WI38 (cell line): ENCODE data around the gene PDK4.

Source experiments
- H3K4me3 ChIP-seq: 2 replicates; pipeline ENCODE4 v1.5.1; 2011; ENCODE audit warnings: low read depth, mild to moderate bottlenecking, control low read depth, low read length
- TF ChIP-seq, protein P1 (sequence below): IDR thresholded peaks from 2 replicates; pipeline ENCODE4 v1.5.1; 2012; ENCODE audit warnings: low read depth, mild to moderate bottlenecking, control low read depth, low read length

The PDK4 gene

DNA sequence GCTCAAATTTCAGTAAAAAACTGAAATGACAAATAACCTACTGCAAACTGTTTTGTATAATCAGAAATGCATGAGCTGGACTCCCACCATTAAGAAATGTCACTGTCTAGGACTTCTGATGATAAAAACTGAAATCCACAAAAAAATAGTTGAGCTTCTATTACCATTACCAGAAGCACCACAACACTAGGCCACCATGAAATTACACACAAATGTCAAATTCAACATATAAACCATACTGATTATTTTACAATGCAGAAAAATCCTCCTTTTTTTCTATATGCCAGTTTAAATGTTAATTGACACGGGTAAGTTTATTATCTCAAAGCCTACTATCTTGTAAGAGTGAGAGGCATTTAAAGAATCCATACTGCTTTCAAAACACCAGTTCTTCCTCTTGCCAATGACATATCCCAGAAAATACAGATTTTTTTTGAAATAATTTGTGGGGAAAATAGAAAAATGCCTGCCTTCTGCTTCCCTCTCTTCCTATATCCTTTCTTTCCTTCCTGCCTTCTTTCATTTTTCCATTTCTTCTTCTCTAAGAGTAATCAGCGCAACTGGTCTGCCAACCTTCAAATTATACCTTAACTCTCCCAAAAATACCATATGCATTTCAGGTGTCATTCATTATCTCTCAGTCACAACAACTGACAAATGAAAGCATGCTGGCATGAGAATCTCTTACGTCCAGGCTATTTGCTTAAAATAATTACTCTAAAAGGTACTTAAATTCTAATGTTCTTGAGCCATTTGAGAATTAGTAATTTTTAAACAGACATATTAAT is 12.3 kb downstream of the PDK4 start:
- TF ChIP-seq, protein P1, sequence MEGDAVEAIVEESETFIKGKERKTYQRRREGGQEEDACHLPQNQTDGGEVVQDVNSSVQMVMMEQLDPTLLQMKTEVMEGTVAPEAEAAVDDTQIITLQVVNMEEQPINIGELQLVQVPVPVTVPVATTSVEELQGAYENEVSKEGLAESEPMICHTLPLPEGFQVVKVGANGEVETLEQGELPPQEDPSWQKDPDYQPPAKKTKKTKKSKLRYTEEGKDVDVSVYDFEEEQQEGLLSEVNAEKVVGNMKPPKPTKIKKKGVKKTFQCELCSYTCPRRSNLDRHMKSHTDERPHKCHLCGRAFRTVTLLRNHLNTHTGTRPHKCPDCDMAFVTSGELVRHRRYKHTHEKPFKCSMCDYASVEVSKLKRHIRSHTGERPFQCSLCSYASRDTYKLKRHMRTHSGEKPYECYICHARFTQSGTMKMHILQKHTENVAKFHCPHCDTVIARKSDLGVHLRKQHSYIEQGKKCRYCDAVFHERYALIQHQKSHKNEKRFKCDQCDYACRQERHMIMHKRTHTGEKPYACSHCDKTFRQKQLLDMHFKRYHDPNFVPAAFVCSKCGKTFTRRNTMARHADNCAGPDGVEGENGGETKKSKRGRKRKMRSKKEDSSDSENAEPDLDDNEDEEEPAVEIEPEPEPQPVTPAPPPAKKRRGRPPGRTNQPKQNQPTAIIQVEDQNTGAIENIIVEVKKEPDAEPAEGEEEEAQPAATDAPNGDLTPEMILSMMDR, result no peak
- no peak overlapping the region for H3K4me3 ChIP-seq

DNA sequence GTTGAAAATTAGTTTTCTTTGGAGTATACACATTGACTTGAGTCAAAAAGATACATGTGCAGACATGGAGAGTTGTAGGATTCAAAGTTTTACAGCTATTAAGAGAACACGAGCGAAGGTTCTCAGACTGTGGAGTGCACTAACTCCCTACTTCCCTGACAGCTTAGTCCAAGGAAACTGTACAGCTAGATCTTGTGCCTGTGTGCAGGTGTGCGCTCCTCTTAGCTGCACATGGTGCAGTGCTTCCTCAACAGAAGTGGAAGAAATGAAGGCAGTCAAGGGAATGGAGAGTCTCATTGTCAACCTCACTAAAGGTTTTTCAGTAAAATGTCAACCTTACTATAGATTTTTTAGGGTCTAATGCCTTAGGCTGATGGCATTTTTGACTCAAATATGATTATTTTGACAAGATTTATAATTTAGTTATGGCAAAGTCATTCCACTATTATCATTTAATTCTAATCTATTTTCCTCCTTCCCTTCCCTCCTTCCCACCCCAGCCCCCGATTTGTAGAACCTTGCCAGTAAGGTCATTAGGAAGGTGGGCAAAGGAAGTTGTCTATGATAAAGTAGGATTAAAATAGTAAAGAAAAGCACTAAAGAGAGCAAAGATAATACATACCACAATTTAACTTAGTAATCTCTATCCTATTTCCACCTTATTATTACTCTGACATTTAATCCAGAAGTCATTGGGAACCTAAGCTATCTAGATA is 13.6 kb downstream of the PDK4 start:
- no peak overlapping the region for H3K4me3 ChIP-seq
- TF ChIP-seq, protein P1, result no peak

DNA sequence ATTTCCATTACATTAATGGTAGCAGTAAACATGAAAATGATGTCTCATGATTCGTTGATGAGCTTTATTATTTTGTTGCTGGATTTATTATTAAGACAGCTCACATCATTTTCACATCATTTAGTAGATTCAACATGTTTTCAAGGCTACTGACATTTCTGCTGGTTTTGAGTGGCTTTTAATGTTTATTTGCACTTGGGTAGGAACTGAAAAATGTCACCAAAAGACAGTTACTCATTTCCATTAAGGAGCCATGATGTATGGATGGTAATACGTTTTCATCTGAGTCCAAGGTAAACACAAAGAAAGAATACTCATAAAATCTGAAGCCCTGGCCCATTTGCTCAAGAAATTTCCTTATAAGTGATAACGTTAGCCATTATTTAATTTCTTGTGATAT is 14.8 kb downstream of the PDK4 start:
- TF ChIP-seq, protein P1, result no peak
- H3K4me3 ChIP-seq, result no peak overlapping the region

DNA sequence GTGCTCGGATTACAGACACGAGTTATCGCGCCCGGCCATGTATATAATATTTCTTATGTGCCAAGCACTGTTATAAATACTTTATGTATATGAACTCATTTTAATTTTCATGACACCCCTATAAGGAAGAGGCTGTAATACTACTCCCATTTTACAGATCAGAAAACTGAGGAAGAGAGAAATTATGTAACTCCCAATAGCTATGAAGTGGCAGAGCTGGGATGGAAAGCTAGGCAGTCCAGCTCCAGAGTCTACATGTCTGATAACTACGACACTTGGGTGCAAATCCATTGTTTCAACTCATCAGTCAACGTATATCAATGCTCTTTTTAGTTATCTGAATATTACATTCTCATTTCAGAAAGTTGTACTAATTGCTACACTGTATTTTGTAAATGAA is 17.0 kb downstream of the PDK4 start:
- TF ChIP-seq, protein P1, result no peak
- no peak overlapping the region for H3K4me3 ChIP-seq

DNA sequence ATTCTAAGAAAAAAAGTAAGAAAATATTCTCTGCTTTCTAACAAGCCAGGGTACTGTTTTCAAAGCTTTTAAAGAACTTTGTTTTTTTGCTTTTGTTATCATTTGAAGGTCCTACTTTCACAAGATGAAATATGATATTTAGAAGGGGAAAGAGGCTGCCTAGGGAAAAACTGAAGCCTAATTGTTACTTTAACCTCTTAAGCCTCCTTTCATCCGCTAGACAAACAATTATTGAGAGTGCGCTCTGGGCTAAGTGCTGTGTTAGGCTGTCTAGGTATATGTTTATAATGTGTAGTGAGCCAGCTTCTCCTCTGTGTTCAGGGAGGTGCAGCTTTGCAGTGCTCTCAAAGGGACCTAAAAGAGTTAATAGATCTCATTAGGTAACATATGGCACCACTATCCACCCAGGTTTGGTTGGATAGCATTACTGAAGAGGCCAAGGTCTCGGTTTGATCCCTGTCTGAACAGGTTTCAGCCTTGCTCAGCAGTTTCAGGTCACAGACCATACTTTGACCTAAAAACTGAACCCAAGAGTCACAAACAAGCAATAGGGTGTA is 17.9 kb downstream of the PDK4 start:
- TF ChIP-seq, protein P1, result no peak
- H3K4me3 ChIP-seq, result no peak overlapping the region

DNA sequence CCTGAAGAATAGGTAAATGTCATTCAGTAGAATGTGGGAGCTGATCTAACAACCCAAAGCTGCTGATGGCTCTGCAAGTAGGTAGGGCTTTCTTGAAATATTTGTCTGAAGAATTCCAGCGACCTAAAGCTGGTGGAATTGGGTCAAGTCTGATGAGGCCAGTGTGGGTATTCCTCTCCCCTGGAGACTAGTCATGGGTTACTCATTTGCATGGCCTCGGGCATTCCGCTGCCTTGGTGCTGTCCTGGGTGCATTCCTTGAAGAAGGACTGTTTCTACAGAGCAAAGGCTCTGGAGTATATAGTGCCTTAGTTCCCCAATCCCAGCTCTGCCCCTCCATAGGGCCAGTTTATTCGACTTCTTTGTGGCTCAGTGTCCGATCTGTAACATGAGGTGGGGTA is 19.2 kb downstream of the PDK4 start:
- H3K4me3 ChIP-seq, result no peak overlapping the region
- TF ChIP-seq, protein P1, result no peak

DNA sequence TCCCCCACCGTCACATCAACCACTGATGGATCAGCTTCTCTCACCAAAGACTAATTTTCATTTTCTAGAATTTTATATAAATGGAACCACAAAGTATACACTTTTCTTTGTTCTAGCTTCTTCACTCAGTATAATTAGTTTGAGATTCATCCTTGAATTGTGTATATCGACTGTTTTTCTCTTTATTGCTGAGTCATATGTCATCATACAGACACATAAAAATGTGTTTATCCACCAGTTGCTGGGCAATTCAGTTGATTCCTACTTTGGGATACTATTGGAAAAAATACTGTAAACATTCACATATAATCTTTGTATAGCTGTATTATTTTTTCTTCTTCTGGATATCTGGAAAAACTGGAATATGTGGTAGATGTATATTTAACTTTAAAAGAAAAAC is 26.6 kb downstream of the PDK4 start:
- TF ChIP-seq, protein P1, result no peak

More for the DNA sequence above, 26.6 kb downstream of the PDK4 start:
- no peak overlapping the region for H3K4me3 ChIP-seq
